ENCODE data around the gene DNAAF5. TPM values are rescaled to one million over a fixed set of nuclear protein-coding genes. Genes with fewer than 3 reads are reported as not detected.

DNAAF5 gene
- total and polyA plus RNA-seq, 2 experiments from 2014 or later: 32.7 to 93.8 TPM

- H3K9me3 ChIP-seq (ENCODE audit: low read depth): no peaks in the 10 kb centered on the region
- no peak for DNase-seq (ENCODE audit: low read depth in 1 of 2, low spot score in 1 of 2)
- no peak overlapping the region for H3K27ac ChIP-seq
- H3K27me3 ChIP-seq: no peaks in the 10 kb centered on the region
- peaks cover 20% of the 10 kb centered on the region for H3K4me1 ChIP-seq (ENCODE audit: low read depth)
- no peak for TF ChIP-seq CTCF (IDR thresholded peaks at IDR 0.05; ENCODE audit: low read depth, low read length)
- no peak overlapping the region for H3K4me3 ChIP-seq
- peaks cover 17% of the 10 kb centered on the region for H3K36me3 ChIP-seq
Measured at GRCh38 chr7:767580-767940, 41.1 kb downstream of the DNAAF5 start.

GRCh38 chr7:767941-768731, 41.6 kb downstream of the DNAAF5 start:
- H3K9me3 ChIP-seq (ENCODE audit: low read depth): no peaks in the 10 kb centered on the region
- no peaks in the 10 kb centered on the region for H3K27me3 ChIP-seq
- peaks cover 17% of the 10 kb centered on the region for H3K36me3 ChIP-seq
- H3K4me1 ChIP-seq (ENCODE audit: low read depth): peaks cover 20% of the 10 kb centered on the region
- no peak overlapping the region for H3K27ac ChIP-seq
- no peak overlapping the region for H3K4me3 ChIP-seq
- no peak for DNase-seq (ENCODE audit: low read depth in 1 of 2, low spot score in 1 of 2)
- no peak for TF ChIP-seq CTCF (IDR thresholded peaks at IDR 0.05; ENCODE audit: low read depth, low read length)

GRCh38 chr7:768881-769504, 42.5 kb downstream of the DNAAF5 start:
- H3K4me3 ChIP-seq: no peak overlapping the region
- peaks cover 20% of the 10 kb centered on the region for H3K4me1 ChIP-seq (ENCODE audit: low read depth)
- no peaks in the 10 kb centered on the region for H3K27me3 ChIP-seq
- H3K36me3 ChIP-seq: peaks cover 17% of the 10 kb centered on the region
- no peak overlapping the region for H3K27ac ChIP-seq
- DNase-seq (ENCODE audit: low read depth in 1 of 2, low spot score in 1 of 2): peak; percentile 30 to 67
- TF ChIP-seq CTCF (IDR thresholded peaks at IDR 0.05; ENCODE audit: low read depth, low read length): peak; percentile 4
- no peaks in the 10 kb centered on the region for H3K9me3 ChIP-seq (ENCODE audit: low read depth)

- Histone ChIP-seq H3K27me3 (no peaks in the 10 kb centered on the region), H3K4me3 (no peak overlapping the region), H3K4me1 (ENCODE audit: low read depth) (peaks cover 20% of the 10 kb centered on the region), H3K36me3 (peaks cover 3% of the 10 kb centered on the region), H3K9me3 (ENCODE audit: low read depth) (no peaks in the 10 kb centered on the region), H3K27ac (peak overlapping the region; percentile 82)
- DNase-seq (ENCODE audit: low read depth in 1 of 2, low spot score in 1 of 2): no peak
- TF ChIP-seq CTCF (IDR thresholded peaks at IDR 0.05; ENCODE audit: low read depth, low read length): no peak
Measured at GRCh38 chr7:770336-770735, 43.8 kb downstream of the DNAAF5 start.

- Histone ChIP-seq H3K9me3 (ENCODE audit: low read depth) (no peaks in the 10 kb centered on the region), H3K4me1 (ENCODE audit: low read depth) (peaks cover 20% of the 10 kb centered on the region), H3K4me3 (no peak overlapping the region), H3K27ac (peak overlapping the region; percentile 82), H3K36me3 (no peaks in the 10 kb centered on the region), H3K27me3 (no peaks in the 10 kb centered on the region)
- DNase-seq (ENCODE audit: low read depth in 1 of 2, low spot score in 1 of 2): no peak
- no peak for TF ChIP-seq CTCF (IDR thresholded peaks at IDR 0.05; ENCODE audit: low read depth, low read length)
Measured at GRCh38 chr7:770741-771166, 44.3 kb downstream of the DNAAF5 start.
